ENCODE measurements around the gene ARCN1. TPM values are rescaled to one million over a fixed set of nuclear protein-coding genes. Genes with fewer than 3 reads are reported as not detected.

Gene ARCN1
- total and polyA plus RNA-seq, 2 donors (not counting 3 experiments of a cell fraction or from before 2014, with no cell fraction given), result 172 to 180 TPM

DNA sequence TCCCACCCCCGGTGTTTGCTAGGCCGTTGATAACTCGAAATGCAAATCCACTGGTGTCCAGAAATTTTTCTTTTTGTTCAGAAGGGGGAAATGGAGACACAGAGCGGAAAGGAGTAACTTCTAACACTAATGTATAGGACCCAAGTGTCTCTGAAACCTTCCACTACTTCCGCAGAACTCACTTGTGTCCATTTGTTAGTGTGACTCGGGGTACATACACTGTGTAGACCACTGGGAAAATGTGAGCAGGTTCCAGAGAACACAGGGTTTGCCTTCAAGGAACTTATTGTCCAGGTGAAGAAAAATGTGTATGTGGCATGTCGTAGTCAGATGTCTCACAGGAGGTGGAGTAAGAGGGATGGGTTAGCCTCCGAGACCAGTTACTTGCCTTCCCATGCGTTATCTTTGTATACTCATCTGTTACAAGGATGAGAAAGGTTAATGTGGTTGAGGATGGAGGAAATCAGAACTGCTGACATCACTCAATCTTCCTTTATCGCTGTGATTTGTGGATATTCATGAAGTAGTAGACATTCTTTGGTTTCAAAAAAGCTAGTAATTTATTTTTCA, 857 bp downstream of the ARCN1 start:
- CTCF ChIA-PET, result interaction anchor here (0.5 to 1.7 kb wide), 3 partner anchors 22 to 162 kb away, joined by 3 to 7 read pairs (median 4); partner anchors contain the start of gene PHLDB1
- Histone ChIP-seq H3K4me1 (ENCODE audit: control insufficient read depth, extremely low read depth, insufficient read depth, low read length) (peaks cover 19% of the 10 kb centered on the region), H3K79me2 (ENCODE audit: control insufficient read depth, insufficient read depth, low read length) (peaks cover 57% of the 10 kb centered on the region), H3K9ac (replicated peaks; ENCODE audit: extremely low read depth, insufficient read depth, low read length) (peak overlapping the region; percentile 99), H4K20me1 (replicated peaks; ENCODE audit: control insufficient read depth, extremely low read depth, insufficient read depth, low read length) (peaks cover 3% of the 10 kb centered on the region), H3K4me3 (replicated peaks in 1 of 3; ENCODE audit: insufficient read depth in 1 of 3, low read depth in 1 of 3, low read length in 3 of 3) (peak overlapping the region; percentile 59 to 99 (median 90)), H3K9me3 (replicated peaks; ENCODE audit: control insufficient read depth, insufficient read depth, low read length) (no peaks in the 10 kb centered on the region), H3K4me2 (ENCODE audit: insufficient read depth, low read length) (peak overlapping the region; percentile 96), H3K36me3 (ENCODE audit: control insufficient read depth in 2 of 2, extremely low read depth in 1 of 2, insufficient read depth in 2 of 2, low read length in 2 of 2) (peaks cover 0 to 2% of the 10 kb centered on the region in 2 experiments), H3K27ac (ENCODE audit: insufficient read depth, low read depth, low read length) (peak overlapping the region; percentile 87), H2AFZ (ENCODE audit: low read depth, low read length) (no peak overlapping the region), H3K9me1 (replicated peaks; ENCODE audit: control insufficient read depth, extremely low read depth, insufficient read depth, low read length) (no peaks in the 10 kb centered on the region), H3K27me3 (ENCODE audit: control insufficient read depth in 2 of 2, insufficient read depth in 2 of 2, low read length in 2 of 2) (no peaks in the 10 kb centered on the region)
- intact Hi-C loops (cut with micrococcal nuclease), result loop anchor here (1.0 to 2.0 kb wide), 3 partner anchors 8 to 172 kb away; partner anchors contain the start of gene ATP5MG
- DNase-seq (ENCODE audit: low read depth, low spot score) (peak; percentile 79), FAIRE-seq (peak; percentile 70)
- no peak for TF ChIP-seq MYC (IDR thresholded peaks at IDR 0.05; ENCODE audit: low read depth, low read length)
- TF ChIP-seq JUN (IDR thresholded peaks at IDR 0.05; ENCODE audit: borderline replicate concordance, insufficient read depth, insufficient read length, low read depth), result no peak
- no peak for TF ChIP-seq CTCF (IDR thresholded peaks at IDR 0.05; ENCODE audit: extremely low read depth in 1 of 2, insufficient read depth in 1 of 2, low read depth in 1 of 2, low read length in 2 of 2)
- TF ChIP-seq FOS (IDR thresholded peaks at IDR 0.05; ENCODE audit: borderline replicate concordance, insufficient read depth, low read length), result no peak
- TF ChIP-seq POLR2A (IDR thresholded peaks at IDR 0.05; ENCODE audit: low read depth, low read length), result no peak
- no peak for TF ChIP-seq MAX (IDR thresholded peaks at IDR 0.05; ENCODE audit: insufficient read depth, insufficient read length)
- TF ChIP-seq POLR2AphosphoS5 (IDR thresholded peaks at IDR 0.05; ENCODE audit: insufficient read depth, low read depth, low read length), result peak; percentile 20
- no peak for TF ChIP-seq EZH2 (IDR thresholded peaks at IDR 0.05; ENCODE audit: borderline replicate concordance, low read depth, low read length, severe bottlenecking)
- peak; percentile 67 for TF ChIP-seq GATA2 (IDR thresholded peaks at IDR 0.05; ENCODE audit: insufficient read depth, insufficient read length, low read depth, low read length)
- POLR2A ChIA-PET, result no interaction called here
- BruUV-seq (replicated peaks), result TSS peak; percentile 77
- dilution Hi-C loops (cut with MboI; ENCODE audit: extremely low pct_ligation_motif_present, low sequenced_read_pairs), result no loop called here

All from endothelial cell of umbilical vein (primary cell).